Panc1 (cell line): ENCODE results near the gene SUN1.

Experiments
- CTCF ChIP-seq: fragments of 450-650 bp; IDR thresholded peaks from 2 replicates; pipeline ENCODE4 v1.5.1; 2017; ENCODE audit warnings: mild to moderate bottlenecking
- POLR2AphosphoS5 ChIP-seq: IDR thresholded peaks from 2 replicates; pipeline ENCODE4 v1.6.1; 2012; ENCODE audit warnings: mild to moderate bottlenecking, low read depth, low read length, moderate library complexity
- REST ChIP-seq, 2 experiments: IDR thresholded peaks; 2 replicates each; pipeline ENCODE4 v1.6.1; 2011 to 2012; ENCODE audit warnings: low read depth in 2 of 2, control low read depth in 1 of 2, low read length in 1 of 2, mild to moderate bottlenecking in 1 of 2, moderate library complexity in 1 of 2; ENCODE audit not compliant: insufficient read depth in 1 of 2
- SIN3A ChIP-seq: IDR thresholded peaks from 2 replicates; pipeline ENCODE4 v1.6.1; 2012; ENCODE audit warnings: low read depth, mild to moderate bottlenecking, low read length, moderate library complexity, borderline replicate concordance; ENCODE audit not compliant: insufficient read depth
- TCF7L2 ChIP-seq: IDR thresholded peaks from 2 replicates; pipeline ENCODE4 v1.6.1; 2011; ENCODE audit warnings: mild to moderate bottlenecking, low read depth, low read length, inconsistent platforms

GRCh38 chr7:800692-801091, 31.6 kb upstream of the SUN1 start:
- TF ChIP-seq CTCF (no peak), REST (IDR thresholded peaks at IDR 0.05; ENCODE audit: insufficient read depth in 1 of 2, low read depth in 2 of 2, low read length in 1 of 2) (no peak), POLR2AphosphoS5 (no peak), SIN3A (no peak), TCF7L2 (no peak)
